Activated T-cell treated with anti-CD3 and anti-CD28 coated beads for 24 hours (primary cell): ENCODE data around the gene TRIM17.
"Not testable (repeated sequence)": the region's sequence is repeated elsewhere in the genome, so short reads cannot be mapped to it uniquely, and the experiment has no call there.

ENCODE experiments used
- DNase-seq: peaks from one replicate; pipeline ENCODE4 v3.0.0-alpha.2; 2020; ENCODE audit warnings: low read depth

The TRIM17 gene

DNA sequence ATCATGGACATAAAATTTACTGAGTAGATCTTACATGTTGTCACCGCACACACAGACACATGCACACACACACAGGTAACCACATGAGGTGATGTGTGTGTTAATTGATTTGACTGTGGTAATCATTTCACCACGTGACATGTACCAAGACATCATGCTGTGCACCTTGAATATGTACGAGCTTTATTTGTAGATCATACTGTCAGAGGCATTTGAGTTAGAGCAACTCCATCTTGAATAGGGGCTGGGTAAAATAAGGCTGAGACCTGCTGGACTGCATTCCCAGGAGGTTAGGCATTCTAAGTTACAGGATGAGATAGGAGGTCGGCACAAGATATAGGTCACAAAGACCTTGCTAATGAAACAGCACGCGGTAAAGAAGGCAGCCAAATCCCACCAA, 31.7 kb upstream of the TRIM17 start:
- no peak for DNase-seq

DNA sequence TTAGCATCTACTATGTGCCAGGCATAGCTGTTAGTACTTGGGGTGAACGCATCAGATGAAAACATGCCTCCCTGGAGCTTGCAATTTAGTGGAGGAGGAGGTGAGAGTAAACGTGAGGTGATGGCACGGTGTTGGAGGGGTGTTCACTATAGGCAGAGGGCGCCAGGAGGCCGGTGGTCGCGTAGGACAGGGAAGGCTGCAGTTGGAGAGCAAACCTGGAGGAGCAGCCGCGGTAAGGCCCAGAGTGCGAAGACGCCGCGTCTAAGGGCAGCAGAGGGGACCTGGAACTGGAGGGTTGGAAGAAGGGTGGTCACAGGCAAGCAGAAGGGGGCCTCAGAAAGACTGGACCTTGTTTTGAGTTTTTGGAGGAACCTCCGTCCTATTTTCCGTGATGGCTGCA, 30.2 kb upstream of the TRIM17 start:
- no peak for DNase-seq

DNA sequence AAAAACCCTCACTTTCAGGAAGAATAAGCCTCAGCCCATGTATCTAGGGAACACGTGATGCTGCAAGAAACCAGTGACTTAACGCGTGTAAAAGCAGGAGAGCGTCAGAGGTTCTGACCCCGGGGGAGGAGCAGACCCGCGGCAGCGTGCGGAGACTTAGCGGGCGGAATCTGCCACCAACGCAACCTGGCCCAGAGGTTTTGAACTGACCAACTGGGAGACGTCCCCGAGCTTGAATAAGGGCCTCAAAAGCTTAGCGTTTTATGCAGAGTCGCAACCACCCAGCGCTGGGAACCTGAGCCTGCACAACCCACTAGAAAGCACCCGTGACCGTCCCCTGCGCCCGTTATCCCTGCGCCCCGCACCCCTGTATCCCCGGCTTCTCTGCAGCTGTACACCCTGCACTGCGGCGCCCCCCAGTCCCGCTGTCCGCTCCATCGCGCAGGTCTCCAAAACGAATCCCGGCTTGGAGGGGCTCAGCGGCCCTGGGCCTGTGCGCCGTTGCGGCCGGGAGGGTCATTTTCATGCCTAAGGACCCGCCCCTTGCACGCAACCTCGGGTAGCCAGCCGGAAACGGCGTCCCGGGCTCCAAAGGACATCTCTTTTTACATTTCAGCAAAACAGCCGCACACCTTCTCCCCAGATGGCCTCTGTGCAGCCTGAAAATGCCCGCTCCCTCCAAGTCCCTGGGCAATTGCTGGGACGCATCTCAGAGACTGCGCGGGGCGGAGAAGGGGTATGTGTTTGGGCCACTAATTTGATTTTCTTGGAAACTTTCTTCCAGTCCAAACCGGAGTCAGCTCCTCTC, 29.4 kb upstream of the TRIM17 start:
- DNase-seq, result no peak

DNA sequence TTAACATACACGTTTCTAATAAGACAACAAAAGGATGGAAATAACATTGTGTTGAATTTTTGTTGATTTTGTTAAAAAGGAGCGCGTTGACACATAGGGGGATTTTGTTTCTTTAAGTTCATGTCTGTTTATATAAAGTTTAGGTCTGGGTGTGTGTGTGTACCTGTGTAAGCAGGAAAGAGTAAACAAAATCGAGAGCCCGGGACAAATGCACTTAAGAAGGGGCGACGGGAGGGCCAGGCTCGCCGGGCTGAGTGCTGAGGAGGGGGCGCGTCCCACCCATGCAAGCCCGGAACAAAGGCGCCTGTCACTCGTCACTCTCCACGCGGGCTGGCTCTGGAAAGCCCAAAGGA, 28.8 kb upstream of the TRIM17 start:
- no peak for DNase-seq

DNA sequence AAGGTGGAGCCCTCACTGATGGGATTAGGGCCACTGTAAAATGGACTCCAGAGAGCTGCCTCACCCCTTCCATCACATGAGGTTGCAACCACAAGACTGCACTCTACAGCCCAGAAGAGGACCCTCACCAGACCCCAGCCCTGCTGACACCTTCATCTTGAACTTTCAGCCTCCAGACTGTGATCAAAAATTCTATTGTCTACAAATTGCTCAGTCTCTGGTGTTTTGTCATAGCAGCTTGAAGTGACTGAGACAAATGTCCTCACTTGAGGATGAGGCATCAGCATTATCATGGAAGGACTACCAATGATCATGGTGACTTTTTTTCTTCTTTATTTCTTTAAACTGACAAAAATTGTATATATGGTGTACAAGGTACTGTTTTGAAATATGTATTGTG, 26.7 kb upstream of the TRIM17 start:
- DNase-seq, result no peak

DNA sequence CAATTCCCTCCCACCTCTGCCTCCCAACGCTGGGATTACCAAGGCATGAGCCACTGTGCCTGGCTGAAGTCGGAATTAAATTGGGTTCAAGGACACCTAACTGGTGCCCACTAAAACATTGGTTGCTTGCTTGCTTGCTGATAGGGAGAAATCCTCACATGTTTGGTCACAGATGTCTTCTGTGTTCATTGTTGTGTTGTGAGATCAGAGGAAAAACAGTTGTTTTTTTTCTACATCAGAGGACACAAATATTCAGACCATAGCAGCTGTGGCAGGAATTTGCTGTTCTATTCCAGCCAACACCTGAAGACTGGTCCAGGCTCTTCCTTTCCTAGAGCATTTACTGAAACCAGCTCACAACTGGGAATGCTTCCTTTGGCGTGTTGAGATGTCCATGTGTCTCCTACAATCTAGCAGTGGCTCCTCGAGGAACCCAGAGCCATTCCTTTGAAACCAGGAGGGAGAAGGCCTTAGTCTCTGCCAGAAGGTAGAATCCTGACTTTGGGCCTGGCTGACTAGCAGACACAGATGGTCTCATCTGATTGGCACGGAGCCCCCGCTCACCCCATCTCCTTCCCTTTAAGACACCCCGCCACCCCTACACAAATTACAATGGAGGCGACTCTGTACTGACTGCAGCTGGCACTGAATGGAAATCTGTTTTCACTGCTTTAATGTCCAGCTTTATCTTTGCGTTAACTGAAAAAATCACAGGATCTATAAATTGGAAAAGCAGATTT, 24.3 kb upstream of the TRIM17 start:
- no peak for DNase-seq

- no peak for DNase-seq
These were observed 21.6 kb upstream of the TRIM17 start for GRCh38 chr1:228438266-228438665.

GRCh38 chr1:228437424-228437962, 20.8 kb upstream of the TRIM17 start:
- DNase-seq, result no peak

GRCh38 chr1:228434689-228435088, 18.0 kb upstream of the TRIM17 start:
- no peak for DNase-seq

DNA sequence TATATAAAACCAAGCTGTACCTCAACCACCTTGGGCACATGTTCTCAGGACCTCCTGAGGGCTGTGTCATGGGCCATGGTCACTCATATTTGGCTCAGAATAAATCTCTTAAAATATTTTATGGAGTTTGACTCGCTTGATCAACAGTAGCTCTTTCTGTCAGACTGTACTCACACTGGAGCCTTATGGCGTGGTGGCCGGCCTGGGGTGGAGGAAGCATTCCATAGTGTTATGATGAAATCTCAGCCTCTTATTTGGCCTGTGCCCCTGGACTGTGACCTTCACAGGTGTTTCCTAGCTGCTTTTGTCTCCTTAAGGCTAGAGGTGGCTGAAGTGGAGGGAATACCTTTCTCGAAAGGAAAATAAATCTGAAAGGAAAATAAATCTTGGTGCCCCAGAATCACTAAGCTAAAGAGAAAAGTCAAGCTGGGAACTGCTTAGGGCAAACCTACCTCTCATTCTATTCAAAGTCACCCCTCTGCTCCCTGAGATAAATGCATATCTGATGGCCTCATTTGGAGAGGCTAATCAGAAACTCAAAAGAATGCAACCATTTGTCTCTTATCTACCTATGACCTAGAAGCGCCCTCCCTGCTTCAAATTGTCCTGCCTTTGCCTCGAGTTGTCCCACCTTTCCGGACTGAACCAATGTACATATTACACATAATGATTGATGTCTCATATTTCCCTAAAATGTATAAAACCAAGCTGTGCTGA, 16.8 kb upstream of the TRIM17 start:
- not testable (repeated sequence) for DNase-seq

DNA sequence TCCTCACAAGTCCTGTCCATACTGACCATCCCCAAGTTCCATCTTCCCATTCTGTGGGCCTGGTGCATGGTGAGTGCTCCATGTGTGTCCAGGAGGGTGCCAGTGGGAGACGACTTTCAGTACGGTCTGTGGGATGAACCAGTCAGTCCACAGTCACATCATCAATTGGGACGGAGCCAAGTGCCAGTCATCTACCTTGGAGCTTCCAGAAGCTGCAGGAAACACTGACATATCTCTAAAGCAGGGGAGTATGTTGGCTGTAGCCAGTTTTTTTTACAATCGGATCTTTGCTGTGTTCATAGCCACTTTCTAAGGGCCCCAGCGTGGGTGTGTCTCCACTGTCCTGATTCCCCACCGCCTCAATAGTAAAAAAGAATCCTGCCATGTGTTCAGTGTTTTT, 13.6 kb upstream of the TRIM17 start:
- DNase-seq, result no peak

- DNase-seq, result no peak
These were observed 13.0 kb upstream of the TRIM17 start for GRCh38 chr1:228429698-228430097.

DNA sequence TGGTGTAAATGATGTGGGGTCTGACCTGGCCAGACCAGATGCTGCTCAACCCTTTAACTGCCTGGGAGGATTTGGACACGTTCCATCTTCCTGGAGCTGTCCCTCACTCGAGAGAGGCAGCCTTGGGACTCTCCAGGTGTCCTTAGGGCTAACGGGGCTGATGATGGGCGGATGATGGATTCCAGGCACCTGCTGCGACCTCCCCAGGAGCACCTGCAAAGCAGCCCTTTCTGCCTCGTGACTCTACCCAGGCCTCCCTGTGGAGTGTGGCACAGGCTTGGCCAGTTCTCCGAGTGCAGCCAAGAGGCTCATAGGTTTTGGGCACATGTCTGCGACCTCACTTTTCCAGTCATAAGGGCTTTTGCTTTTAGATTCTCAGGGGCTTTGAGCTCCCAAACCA, 12.3 kb upstream of the TRIM17 start:
- no peak for DNase-seq

DNA sequence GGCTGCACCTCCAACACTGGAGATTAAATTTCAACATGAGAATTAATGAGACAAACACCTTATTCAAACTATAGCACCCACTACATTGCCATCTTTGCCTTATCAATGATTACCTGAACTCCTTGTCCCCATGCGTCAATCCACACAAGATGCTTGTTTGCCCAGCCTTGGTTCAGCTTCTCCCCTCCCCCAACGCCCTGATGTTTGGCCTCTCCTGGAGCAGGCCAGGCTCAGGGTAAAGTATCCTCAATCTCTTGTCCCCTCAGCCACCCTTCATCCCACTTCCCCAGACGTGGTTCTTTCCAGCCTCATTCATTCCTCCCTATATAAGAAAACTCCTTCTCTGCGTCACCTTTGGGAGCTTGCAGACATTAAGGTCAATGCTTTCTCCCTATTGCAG, 11.8 kb upstream of the TRIM17 start:
- no peak for DNase-seq

GRCh38 chr1:228426518-228427175, 10.0 kb upstream of the TRIM17 start:
- DNase-seq, result no peak

GRCh38 chr1:228424685-228425660, 8.3 kb upstream of the TRIM17 start:
- no peak for DNase-seq

GRCh38 chr1:228423404-228424053, 6.9 kb upstream of the TRIM17 start:
- no peak for DNase-seq

GRCh38 chr1:228420968-228421826, 4.5 kb upstream of the TRIM17 start:
- DNase-seq, result no peak

- DNase-seq, result no peak
These were observed 982 bp upstream of the TRIM17 start for GRCh38 chr1:228417483-228418203.
